ENCODE measurements around the gene UNC13D. TPM values are rescaled to one million over a fixed set of nuclear protein-coding genes. Genes with fewer than 3 reads are reported as not detected.

Gene UNC13D
- total RNA-seq (10 to 100 TPM in 2 of 4 donors, 1 to 10 TPM in 2; 4.3 to 11.4 (median 9.6) TPM), polyA plus RNA-seq (10 to 100 TPM in 2 of 3 donors, 1 to 10 TPM in 1; 6.0 to 61.9 (median 17.1) TPM)

- DNase-seq: peak; percentile 66
- Histone ChIP-seq H3K4me1 (peaks cover 0 to 37% (median 31%) of the 10 kb centered on the region in 4 donors), H3K27me3 (no peaks in the 10 kb centered on the region), H3K4me3 (peak within 1 kb of the TSS in 3 of 4 donors; percentile 4 to 38 (median 18)), H3K36me3 (peaks cover 28 to 52% (median 31%) of the 10 kb centered on the region in 4 donors), H3K9me3 (no peaks in the 10 kb centered on the region), H3K27ac (peak within 1 kb of the TSS; percentile 65 to 78 (median 72))
- intact Hi-C loops (cut with DNase I): no loop called here
- WGBS, 2 donors: 26 to 33% methylated on average over 35 of the region's 35 CpGs
- TF ChIP-seq EP300 (IDR thresholded peaks at IDR 0.05) (no peak), POLR2AphosphoS5 (IDR thresholded peaks at IDR 0.05) (no peak), POLR2A (IDR thresholded peaks at IDR 0.05) (no peak)
- TF ChIP-seq, protein P1, sequence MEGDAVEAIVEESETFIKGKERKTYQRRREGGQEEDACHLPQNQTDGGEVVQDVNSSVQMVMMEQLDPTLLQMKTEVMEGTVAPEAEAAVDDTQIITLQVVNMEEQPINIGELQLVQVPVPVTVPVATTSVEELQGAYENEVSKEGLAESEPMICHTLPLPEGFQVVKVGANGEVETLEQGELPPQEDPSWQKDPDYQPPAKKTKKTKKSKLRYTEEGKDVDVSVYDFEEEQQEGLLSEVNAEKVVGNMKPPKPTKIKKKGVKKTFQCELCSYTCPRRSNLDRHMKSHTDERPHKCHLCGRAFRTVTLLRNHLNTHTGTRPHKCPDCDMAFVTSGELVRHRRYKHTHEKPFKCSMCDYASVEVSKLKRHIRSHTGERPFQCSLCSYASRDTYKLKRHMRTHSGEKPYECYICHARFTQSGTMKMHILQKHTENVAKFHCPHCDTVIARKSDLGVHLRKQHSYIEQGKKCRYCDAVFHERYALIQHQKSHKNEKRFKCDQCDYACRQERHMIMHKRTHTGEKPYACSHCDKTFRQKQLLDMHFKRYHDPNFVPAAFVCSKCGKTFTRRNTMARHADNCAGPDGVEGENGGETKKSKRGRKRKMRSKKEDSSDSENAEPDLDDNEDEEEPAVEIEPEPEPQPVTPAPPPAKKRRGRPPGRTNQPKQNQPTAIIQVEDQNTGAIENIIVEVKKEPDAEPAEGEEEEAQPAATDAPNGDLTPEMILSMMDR (IDR thresholded peaks at IDR 0.05): no peak
Measured at GRCh38 chr17:75843577-75844529, at the start of gene UNC13D. TSS of gene UNC13D (minus strand) at chr17:75844404. CDS start at chr17:75844337, 67 bp downstream.

DNA sequence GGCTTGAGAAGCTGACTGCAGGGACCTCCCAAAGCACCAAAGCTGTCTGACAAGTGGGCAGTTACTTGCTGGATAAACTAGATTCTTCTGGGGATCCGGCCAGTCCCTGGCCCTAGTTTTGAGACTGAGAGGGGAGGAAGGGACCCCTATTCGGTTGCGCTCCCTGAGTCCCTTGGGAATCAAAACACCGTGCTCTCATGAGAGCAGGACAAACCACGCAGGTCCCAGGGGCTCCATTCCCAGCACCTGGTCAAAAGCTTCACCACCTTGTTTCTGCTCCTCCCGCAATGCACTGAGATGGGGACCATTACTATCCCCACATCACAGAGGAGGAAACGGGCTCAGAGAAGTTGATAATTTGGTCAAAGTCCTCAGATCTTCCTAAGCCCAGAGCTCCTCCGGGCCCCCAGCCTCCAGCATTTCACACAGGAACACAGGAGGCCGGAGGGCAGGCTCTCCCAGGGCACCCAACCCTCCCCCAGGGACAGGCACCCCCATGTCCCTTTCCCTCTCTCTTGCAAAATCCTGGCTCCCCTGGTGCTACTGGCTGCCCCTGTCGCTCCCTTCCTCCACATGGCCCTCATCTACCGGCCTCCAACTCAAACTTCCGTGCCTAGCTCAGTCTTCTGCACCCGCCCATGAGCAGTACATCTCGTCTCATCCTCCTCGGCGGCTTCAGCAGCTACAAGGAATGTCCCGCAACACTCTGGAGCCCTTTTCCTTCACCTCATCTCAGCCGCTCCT lies 49.3 kb upstream of the UNC13D start:
- no peak for TF ChIP-seq POLR2A (IDR thresholded peaks at IDR 0.05)
- TF ChIP-seq, protein P1 (IDR thresholded peaks at IDR 0.05): no peak
- TF ChIP-seq POLR2AphosphoS5 (IDR thresholded peaks at IDR 0.05): no peak
- no peak for TF ChIP-seq EP300 (IDR thresholded peaks at IDR 0.05)
- Histone ChIP-seq H3K27me3 (no peaks in the 10 kb centered on the region), H3K4me3 (no peak overlapping the region), H3K36me3 (peaks cover 6 to 45% (median 23%) of the 10 kb centered on the region in 4 donors), H3K27ac (peak overlapping the region in 1 of 4 donors; percentile 95), H3K4me1 (peaks cover 0 to 39% (median 34%) of the 10 kb centered on the region in 4 donors), H3K9me3 (no peaks in the 10 kb centered on the region)
- 91 to 93% methylated on average over 18 of the region's 18 CpGs for WGBS, 2 donors
- intact Hi-C loops (cut with DNase I): no loop called here
- peak; percentile 60 for DNase-seq

DNA sequence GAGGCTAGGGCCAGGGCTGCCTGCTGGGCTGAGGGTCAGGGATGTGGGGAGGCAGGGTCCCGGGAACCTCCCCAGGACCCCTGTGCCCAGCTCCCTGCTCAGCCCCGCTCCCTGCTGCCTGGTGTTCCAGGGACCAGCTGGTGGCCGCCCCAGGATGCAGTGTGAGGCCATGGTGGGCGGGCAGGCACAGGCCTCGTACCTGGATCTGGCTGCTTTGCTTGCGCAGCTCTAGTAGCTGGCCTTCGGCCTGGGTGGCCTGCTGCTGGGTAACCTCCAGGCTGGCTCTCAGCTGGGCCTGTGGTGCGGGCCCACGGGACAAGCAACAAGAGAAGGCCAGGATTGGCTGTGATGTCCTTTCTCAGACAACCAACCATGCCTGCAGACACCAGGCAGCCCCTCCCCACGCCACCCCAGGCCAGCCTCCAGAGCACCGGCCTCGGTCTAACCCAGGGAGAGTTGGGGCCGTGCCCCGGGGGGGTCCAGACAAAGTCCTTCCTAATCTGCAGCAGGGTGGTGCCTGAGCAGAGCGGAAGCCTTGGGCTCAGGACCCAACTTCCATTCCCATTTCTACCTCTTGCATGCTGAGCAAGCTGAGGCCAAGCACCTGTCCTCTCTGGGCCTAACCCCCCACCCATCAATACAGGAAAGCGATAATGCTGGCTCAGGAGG lies 48.5 kb upstream of the UNC13D start:
- Histone ChIP-seq H3K4me3 (no peak overlapping the region), H3K4me1 (peaks cover 0 to 38% (median 33%) of the 10 kb centered on the region in 4 donors), H3K9me3 (no peaks in the 10 kb centered on the region), H3K27ac (no peak overlapping the region), H3K36me3 (peaks cover 6 to 49% (median 21%) of the 10 kb centered on the region in 4 donors), H3K27me3 (no peaks in the 10 kb centered on the region)
- WGBS, 2 donors: 89 to 94% methylated on average over 16 of the region's 16 CpGs
- intact Hi-C loops (cut with DNase I): no loop called here
- DNase-seq: peak; percentile 69
- TF ChIP-seq, protein P1 (IDR thresholded peaks at IDR 0.05): no peak

All from sigmoid colon (tissue), 7 donors.